Activated B cell treated with CpG ODN at 0.5 μM for 24 hours (primary cell): ENCODE results near the gene PPM1F. TPM values are rescaled to one million over a fixed set of nuclear protein-coding genes. Genes with fewer than 3 reads are reported as not detected.
A peak's percentile ranks its signal among the peaks of the same experiment; 100 is the strongest.

ENCODE experiments used
- ATAC-seq: fragments of 200-7000 bp; cut with Tn5 transposase; one replicate; pipeline ENCODE4 v1.10.0; 2021; ENCODE audit warnings: low read depth, mild to moderate bottlenecking, moderate library complexity
- CTCF ChIA-PET: fragments of 350-600 bp; sonication (Branson Sonifier 250); formaldehyde crosslinking; loops from one replicate; lab custom pipeline; 2021; ENCODE audit warnings: antibody characterized with exemption; lab: Charles Lee
- POLR2A ChIA-PET: fragments of 350-600 bp; sonication (Branson Sonifier 250); formaldehyde crosslinking; loops from one replicate; lab custom pipeline; 2021; ENCODE audit warnings: antibody characterized with exemption; lab: Charles Lee
- DNase-seq: peaks from one replicate; pipeline ENCODE4 v3.0.0; 2022
- H3K27ac Mint-ChIP-seq: one replicate; pipeline ENCODE4 v1.8.0; 2020; ENCODE audit warnings: mixed read lengths
- H3K27me3 Mint-ChIP-seq: one replicate; pipeline ENCODE4 v1.8.0; 2021; ENCODE audit warnings: mixed read lengths
- H3K36me3 Mint-ChIP-seq: one replicate; pipeline ENCODE4 v1.8.0; 2021; ENCODE audit warnings: low read depth, mixed read lengths
- H3K4me1 Mint-ChIP-seq: one replicate; pipeline ENCODE4 v1.8.0; 2021; ENCODE audit warnings: mixed read lengths
- H3K4me3 Mint-ChIP-seq: one replicate; pipeline ENCODE4 v1.8.0; 2020; ENCODE audit warnings: mild to moderate bottlenecking, mixed read lengths
- H3K9me3 Mint-ChIP-seq: one replicate; pipeline ENCODE4 v1.8.0; 2020; ENCODE audit warnings: mixed read lengths
- intact Hi-C: fragments of 100-400 bp; cut with micrococcal nuclease; formaldehyde crosslinking; loops from one replicate; pipeline ENCODE4 v1.15.1; 2024
- total RNA-seq: library from RNA; stranded (reverse); gene quantifications from 2 replicates; pipeline ENCODE4 v1.2.3, GENCODE V29; 2022
- TF ChIP-seq, protein P1 (sequence below): fragments of 200-600 bp; IDR thresholded peaks from one replicate; pipeline ENCODE4 v1.8.0; 2022; ENCODE audit warnings: antibody characterized with exemption, mild to moderate bottlenecking

PPM1F gene
- total RNA-seq, 1 donor from 2014 or later, result 21.1 TPM

DNA sequence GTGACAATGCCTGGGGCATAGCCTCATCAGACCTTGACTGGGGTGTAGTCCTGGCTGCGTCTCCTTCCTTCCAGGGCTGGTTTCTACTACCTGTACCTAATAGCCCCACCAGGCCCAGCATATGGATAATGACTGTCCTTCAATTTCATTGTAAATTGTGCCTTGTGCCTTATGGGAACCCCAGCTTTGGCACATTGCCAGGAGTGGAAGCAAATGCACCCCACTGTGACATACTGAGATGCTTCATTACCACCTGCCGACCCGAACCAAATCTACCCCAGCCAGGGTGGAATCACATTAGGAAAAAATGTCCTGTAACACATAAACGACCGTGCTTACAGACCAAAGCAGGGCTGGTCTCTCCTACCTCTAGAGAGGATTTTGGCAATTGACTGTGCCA, 22.6 kb upstream of the PPM1F start:
- TF ChIP-seq, protein P1, sequence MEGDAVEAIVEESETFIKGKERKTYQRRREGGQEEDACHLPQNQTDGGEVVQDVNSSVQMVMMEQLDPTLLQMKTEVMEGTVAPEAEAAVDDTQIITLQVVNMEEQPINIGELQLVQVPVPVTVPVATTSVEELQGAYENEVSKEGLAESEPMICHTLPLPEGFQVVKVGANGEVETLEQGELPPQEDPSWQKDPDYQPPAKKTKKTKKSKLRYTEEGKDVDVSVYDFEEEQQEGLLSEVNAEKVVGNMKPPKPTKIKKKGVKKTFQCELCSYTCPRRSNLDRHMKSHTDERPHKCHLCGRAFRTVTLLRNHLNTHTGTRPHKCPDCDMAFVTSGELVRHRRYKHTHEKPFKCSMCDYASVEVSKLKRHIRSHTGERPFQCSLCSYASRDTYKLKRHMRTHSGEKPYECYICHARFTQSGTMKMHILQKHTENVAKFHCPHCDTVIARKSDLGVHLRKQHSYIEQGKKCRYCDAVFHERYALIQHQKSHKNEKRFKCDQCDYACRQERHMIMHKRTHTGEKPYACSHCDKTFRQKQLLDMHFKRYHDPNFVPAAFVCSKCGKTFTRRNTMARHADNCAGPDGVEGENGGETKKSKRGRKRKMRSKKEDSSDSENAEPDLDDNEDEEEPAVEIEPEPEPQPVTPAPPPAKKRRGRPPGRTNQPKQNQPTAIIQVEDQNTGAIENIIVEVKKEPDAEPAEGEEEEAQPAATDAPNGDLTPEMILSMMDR, result no peak
- no peak for DNase-seq
- H3K36me3 Mint-ChIP-seq, result peaks cover 68% of the 10 kb centered on the region
- H3K27ac Mint-ChIP-seq, result no peak overlapping the region
- H3K9me3 Mint-ChIP-seq, result no peaks in the 10 kb centered on the region
- no peaks in the 10 kb centered on the region for H3K27me3 Mint-ChIP-seq
- no peak overlapping the region for H3K4me3 Mint-ChIP-seq
- POLR2A ChIA-PET, result no interaction called here
- peaks cover 16% of the 10 kb centered on the region for H3K4me1 Mint-ChIP-seq
- CTCF ChIA-PET, result no interaction called here
- ATAC-seq, result no peak
- intact Hi-C loops, result loop anchor here (10.0 kb wide), 1 partner anchor 980 kb away; no protein-coding TSS in a partner anchor

DNA sequence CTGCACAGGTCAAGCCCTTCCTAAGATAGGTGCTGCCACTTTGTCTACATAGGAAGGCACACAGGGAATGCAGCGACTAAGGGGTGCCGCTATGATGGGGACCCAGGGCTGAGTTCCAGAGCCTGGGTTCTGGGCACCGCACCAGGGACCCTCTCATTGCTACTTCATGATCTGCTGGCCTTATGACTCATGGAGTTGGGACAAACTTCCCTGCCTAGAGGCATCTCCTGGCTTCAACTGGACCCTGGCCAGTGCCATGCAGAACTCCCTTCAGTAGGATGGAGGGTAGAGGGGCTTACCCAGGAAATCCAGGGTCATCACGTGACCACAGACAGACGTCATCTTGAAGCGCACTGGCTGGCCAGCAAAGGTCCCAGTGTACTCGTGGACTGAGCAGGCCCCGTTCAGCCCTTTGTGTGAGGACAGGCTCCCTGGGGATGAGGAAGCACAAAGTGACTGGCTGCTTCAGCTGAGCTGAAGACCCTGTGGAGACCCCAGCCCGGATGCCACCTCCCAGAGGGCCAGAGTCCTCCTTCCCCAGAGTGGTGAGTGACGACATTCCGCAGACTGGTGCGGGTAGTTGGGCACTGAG, 21.5 kb upstream of the PPM1F start:
- ChIA-PET POLR2A (no interaction called here), CTCF (no interaction called here)
- DNase-seq, result no peak
- no peaks in the 10 kb centered on the region for H3K27me3 Mint-ChIP-seq
- peaks cover 11% of the 10 kb centered on the region for H3K4me1 Mint-ChIP-seq
- TF ChIP-seq, protein P1, result no peak
- H3K27ac Mint-ChIP-seq, result no peak overlapping the region
- H3K4me3 Mint-ChIP-seq, result no peak overlapping the region
- H3K36me3 Mint-ChIP-seq, result peaks cover 68% of the 10 kb centered on the region
- intact Hi-C loops, result loop anchor here (10.0 kb wide), 1 partner anchor 981 kb away; no protein-coding TSS in a partner anchor
- no peak for ATAC-seq
- no peaks in the 10 kb centered on the region for H3K9me3 Mint-ChIP-seq

DNA sequence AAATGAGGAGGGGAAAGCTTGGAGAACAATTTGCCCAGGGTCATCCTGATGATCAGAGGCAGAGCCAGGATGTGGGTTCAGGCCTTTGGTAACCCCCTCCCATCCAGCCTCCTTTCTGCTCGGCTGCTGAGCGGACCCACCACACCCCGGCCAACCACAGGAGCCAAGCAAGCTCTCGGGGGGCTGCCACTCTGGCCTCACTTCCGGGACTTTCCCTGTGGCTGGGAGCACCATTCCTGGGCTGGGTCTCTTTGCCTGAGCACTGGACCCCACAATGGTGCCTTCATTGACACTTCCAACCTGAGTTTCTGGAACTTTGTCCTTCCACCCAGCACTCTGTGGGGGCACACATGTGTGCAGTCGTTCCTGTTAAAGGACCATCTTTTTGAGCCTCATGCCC, 20.2 kb upstream of the PPM1F start:
- TF ChIP-seq, protein P1, result no peak
- POLR2A ChIA-PET, result interaction anchor here (0.6 to 2.5 kb wide), 5 partner anchors 9 to 126 kb away, joined by 3 to 12 read pairs (median 4); partner anchors contain the start of gene TOP3B
- Mint-ChIP-seq H3K4me3 (no peak overlapping the region), H3K9me3 (no peaks in the 10 kb centered on the region), H3K27ac (no peak overlapping the region), H3K4me1 (peaks cover 2% of the 10 kb centered on the region), H3K36me3 (peaks cover 70% of the 10 kb centered on the region), H3K27me3 (no peaks in the 10 kb centered on the region)
- intact Hi-C loops, result loop anchor here (2.0 to 10.0 kb wide), 2 partner anchors 88 to 982 kb away; no protein-coding TSS in a partner anchor
- DNase-seq, result no peak
- CTCF ChIA-PET, result interaction anchor here (0.7 to 2.2 kb wide), 20 partner anchors 9 to 983 kb away, joined by 3 to 17 read pairs (median 6); partner anchors contain the start of genes PPM1F and TOP3B
- ATAC-seq, result no peak

DNA sequence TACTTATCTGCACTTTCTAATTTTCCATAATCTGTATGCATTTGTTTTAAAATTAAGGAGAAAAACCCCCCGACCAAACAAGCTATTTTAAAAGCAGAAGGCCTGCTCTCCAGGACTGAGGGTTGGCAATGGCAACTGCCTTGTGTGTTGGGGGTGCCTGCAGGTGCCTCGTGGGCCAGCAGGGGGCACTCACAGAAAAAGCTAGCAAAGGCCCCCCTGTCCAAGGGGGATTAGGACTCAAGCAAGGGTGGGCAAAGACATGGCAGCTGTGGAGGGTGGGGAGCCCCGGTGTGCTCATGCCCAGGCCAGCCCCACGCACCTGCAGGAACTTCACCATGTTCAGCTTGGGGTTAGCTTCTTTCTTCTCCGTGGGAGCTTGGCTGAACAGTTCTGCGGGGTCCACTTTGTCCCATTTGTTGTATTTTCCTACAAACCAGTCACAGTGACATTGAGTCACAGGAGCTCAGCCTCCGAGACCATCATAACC, 19.7 kb upstream of the PPM1F start:
- peaks cover 74% of the 10 kb centered on the region for H3K36me3 Mint-ChIP-seq
- intact Hi-C loops, result loop anchor here (2.0 to 10.0 kb wide), 2 partner anchors 88 to 982 kb away; no protein-coding TSS in a partner anchor
- H3K9me3 Mint-ChIP-seq, result no peaks in the 10 kb centered on the region
- no peak overlapping the region for H3K27ac Mint-ChIP-seq
- ATAC-seq (peak; percentile 77), DNase-seq (peak; percentile 56)
- CTCF ChIA-PET, result interaction anchor here (0.7 to 2.2 kb wide), 20 partner anchors 9 to 984 kb away, joined by 3 to 17 read pairs (median 6); partner anchors contain the start of genes PPM1F and TOP3B
- peaks cover 2% of the 10 kb centered on the region for H3K4me1 Mint-ChIP-seq
- H3K27me3 Mint-ChIP-seq, result no peaks in the 10 kb centered on the region
- H3K4me3 Mint-ChIP-seq, result no peak overlapping the region
- TF ChIP-seq, protein P1, result peak; percentile 79
- POLR2A ChIA-PET, result interaction anchor here (0.6 to 2.5 kb wide), 5 partner anchors 9 to 127 kb away, joined by 3 to 12 read pairs (median 4); partner anchors contain the start of gene TOP3B

DNA sequence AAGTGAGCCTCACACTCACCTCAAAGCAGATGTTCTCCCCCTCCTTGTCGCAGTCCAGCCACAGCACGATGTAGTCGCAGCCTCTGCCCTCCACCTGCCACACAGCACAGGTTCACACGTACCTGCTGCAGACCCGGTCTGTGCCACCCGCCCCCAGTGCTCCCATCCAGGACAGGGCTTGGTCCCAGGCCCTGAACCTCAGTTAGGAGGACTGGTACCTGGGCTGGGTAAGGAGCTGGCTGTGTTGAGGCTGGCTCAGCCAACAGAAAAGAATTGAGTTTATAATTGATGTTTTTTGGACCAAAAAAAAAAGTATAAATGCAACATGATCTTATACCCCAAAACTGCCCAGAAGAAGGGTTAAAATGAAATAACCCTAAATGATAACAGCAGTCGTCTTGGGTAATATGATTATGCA, 19.2 kb upstream of the PPM1F start:
- POLR2A ChIA-PET, result interaction anchor here (0.7 to 2.5 kb wide), 4 partner anchors 9 to 127 kb away, joined by 3 to 12 read pairs (median 4); partner anchors contain the start of gene TOP3B
- H3K4me1 Mint-ChIP-seq, result peaks cover 2% of the 10 kb centered on the region
- no peaks in the 10 kb centered on the region for H3K9me3 Mint-ChIP-seq
- no peaks in the 10 kb centered on the region for H3K27me3 Mint-ChIP-seq
- DNase-seq (no peak), ATAC-seq (no peak)
- TF ChIP-seq, protein P1, result no peak
- peaks cover 79% of the 10 kb centered on the region for H3K36me3 Mint-ChIP-seq
- CTCF ChIA-PET, result interaction anchor here (1.0 to 2.2 kb wide), 18 partner anchors 9 to 984 kb away, joined by 3 to 17 read pairs (median 6); partner anchors contain the start of genes PPM1F and TOP3B
- no peak overlapping the region for H3K27ac Mint-ChIP-seq
- H3K4me3 Mint-ChIP-seq, result no peak overlapping the region
- intact Hi-C loops, result loop anchor here (2.0 to 10.0 kb wide), 2 partner anchors 89 to 983 kb away; no protein-coding TSS in a partner anchor
